GM19468 (cell line): ENCODE data around the gene THAP4.
"Not testable (repeated sequence)": the region's sequence is repeated elsewhere in the genome, so short reads cannot be mapped to it uniquely, and the experiment has no call there.

Experiments used
- ATAC-seq: cut with Tn5 transposase; IDR thresholded peaks from one replicate; pipeline ENCODE4 v1.9.1; 2021; ENCODE audit warnings: mild to moderate bottlenecking, moderate library complexity, moderate number of reproducible peaks; ENCODE audit not compliant: unreplicated experiment; ENCODE audit errors: extremely low read depth

THAP4 gene

GRCh38 chr2:241590496-241591455 lies 46.2 kb downstream of the THAP4 start:
- not testable (repeated sequence) for ATAC-seq

GRCh38 chr2:241589863-241590262 lies 47.1 kb downstream of the THAP4 start:
- ATAC-seq, result not testable (repeated sequence)

GRCh38 chr2:241586564-241587264 lies 50.2 kb downstream of the THAP4 start:
- ATAC-seq, result no peak

GRCh38 chr2:241584436-241584835 lies 52.5 kb downstream of the THAP4 start:
- ATAC-seq, result no peak

- no peak for ATAC-seq
Observed at GRCh38 chr2:241582806-241583205, 54.2 kb downstream of the THAP4 start.

- no peak for ATAC-seq
Observed at GRCh38 chr2:241582328-241582727, 54.6 kb downstream of the THAP4 start.

GRCh38 chr2:241579281-241579680 lies 57.7 kb downstream of the THAP4 start:
- no peak for ATAC-seq

GRCh38 chr2:241577413-241578122 lies 59.4 kb downstream of the THAP4 start:
- no peak for ATAC-seq

GRCh38 chr2:241576293-241576654 lies 60.7 kb downstream of the THAP4 start:
- no peak for ATAC-seq

GRCh38 chr2:241575624-241576292 lies 61.2 kb downstream of the THAP4 start:
- ATAC-seq, result no peak

- ATAC-seq, result no peak
Observed at GRCh38 chr2:241574911-241575623, 61.9 kb downstream of the THAP4 start.

- no peak for ATAC-seq
Observed at GRCh38 chr2:241573741-241574140, 63.2 kb downstream of the THAP4 start.

- not testable (repeated sequence) for ATAC-seq
Observed at GRCh38 chr2:241572915-241573651, 63.9 kb downstream of the THAP4 start.

- ATAC-seq, result no peak
Observed at GRCh38 chr2:241571821-241572620, 64.9 kb downstream of the THAP4 start.

GRCh38 chr2:241570961-241571581 lies 65.9 kb downstream of the THAP4 start:
- ATAC-seq, result no peak

GRCh38 chr2:241569831-241570281 lies 67.1 kb downstream of the THAP4 start:
- ATAC-seq, result no peak

GRCh38 chr2:241568726-241569125 lies 68.2 kb downstream of the THAP4 start:
- no peak for ATAC-seq

- no peak for ATAC-seq
Observed at GRCh38 chr2:241567776-241568175, 69.2 kb downstream of the THAP4 start.
